GM21360 (cell line): Measurements from ENCODE around the gene BIRC6.
"Not testable (repeated sequence)": the region's sequence is repeated elsewhere in the genome, so short reads cannot be mapped to it uniquely, and the experiment has no call there.

Source experiments
- ATAC-seq: cut with Tn5 transposase; IDR thresholded peaks from one replicate; pipeline ENCODE4 v1.9.1; 2021; ENCODE audit warnings: mild to moderate bottlenecking, moderate library complexity; ENCODE audit not compliant: unreplicated experiment

Gene BIRC6

DNA sequence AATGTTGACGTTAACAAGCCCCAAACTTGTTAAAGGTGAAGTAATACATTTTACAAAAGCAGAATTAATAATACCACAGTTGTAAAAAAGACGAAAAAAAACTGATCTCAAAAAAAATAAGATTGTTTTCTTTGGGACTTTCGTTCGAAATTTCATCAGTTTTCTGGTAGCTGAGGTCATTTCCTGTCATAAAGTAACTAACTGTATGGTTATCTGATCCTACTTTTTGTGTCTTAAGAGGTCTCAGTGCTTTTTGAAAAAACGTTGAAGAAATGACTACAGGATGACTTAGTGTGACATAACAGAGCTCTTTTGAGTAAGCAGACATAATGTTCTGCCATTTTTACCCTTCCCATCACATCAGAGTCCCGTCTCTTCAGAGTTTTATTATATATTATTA lies 79.3 kb downstream of the BIRC6 start:
- no peak for ATAC-seq

GRCh38 chr2:32442020-32442467 lies 85.2 kb downstream of the BIRC6 start:
- ATAC-seq: no peak

DNA sequence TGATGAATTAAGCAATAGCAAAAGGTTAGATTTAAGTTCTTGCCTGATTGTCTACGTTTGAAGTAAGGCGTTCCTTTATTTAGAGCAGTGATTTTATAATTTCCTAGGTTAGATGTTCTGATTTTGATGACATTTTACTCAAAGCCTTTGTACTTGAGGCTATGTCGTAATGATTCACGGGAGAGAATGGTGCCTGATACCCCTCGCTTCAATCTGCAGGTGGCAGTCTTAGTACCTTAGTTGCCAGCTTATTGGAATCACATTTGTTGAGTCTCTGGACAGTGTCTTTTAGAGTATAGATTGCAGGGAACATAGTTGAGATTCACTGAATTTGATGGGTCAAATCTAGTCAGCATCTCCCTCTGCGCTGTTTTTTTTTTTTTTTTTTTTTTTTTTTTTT lies 89.5 kb downstream of the BIRC6 start:
- ATAC-seq: no peak

DNA sequence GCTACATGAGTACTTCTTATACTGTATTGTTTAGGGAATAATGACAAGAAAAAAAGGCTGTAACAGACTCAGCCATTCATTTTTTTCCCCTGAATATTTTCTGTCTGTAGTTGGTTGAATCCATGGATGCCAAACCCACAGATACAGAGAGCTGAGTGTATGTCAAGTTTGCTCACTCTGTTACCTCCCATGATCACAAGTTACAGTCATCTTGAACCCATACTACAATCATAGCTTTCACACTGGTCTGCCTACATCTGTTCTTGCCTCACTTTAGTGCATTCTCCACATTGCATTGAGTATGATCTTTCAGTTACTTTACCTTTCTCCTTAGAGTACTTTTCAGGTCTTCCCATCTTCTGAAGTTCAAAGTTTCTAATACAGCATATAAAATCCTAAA lies 94.0 kb downstream of the BIRC6 start:
- ATAC-seq: no peak

- ATAC-seq: no peak
Observed at GRCh38 chr2:32452338-32453064, 95.7 kb downstream of the BIRC6 start.

DNA sequence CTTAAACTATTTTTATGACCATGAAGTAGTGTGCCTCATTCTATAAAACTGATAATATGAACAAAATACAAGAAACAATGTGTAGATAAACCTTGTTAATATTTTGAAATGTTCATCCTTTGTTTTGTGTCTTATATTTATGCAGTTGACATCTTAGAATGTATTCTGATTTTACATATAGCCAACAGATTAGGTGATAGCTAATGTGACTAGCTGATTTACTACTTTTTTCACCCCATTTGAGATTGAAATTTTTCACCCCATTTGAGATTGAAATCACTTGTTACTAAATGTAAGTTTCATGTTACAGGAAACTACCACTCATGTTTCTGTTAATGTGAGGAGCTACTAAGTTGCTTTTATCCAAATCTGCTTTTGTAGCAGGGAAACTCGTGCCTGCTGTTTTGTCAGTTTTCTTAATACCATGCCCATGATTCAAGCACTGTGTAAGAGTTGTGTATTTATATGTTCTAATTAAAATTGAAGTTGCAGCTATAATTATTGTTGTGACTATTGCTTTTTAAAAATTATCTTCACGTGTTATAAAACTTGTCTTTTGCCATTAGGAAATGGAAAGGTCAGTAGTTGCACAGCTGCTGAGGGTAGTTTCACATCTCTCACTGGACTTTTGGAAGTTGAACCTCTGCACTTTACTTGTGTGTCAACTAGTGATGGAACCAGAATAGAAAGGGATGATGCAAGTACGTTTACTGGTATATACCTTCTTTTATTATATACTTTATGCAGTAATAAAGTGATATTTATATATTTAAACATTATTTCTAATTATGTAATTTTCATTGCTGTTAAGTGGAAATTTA lies 96.6 kb downstream of the BIRC6 start:
- no peak for ATAC-seq

GRCh38 chr2:32455816-32456215 lies 99.0 kb downstream of the BIRC6 start:
- no peak for ATAC-seq

GRCh38 chr2:32456808-32457207 lies 100.0 kb downstream of the BIRC6 start:
- no peak for ATAC-seq

DNA sequence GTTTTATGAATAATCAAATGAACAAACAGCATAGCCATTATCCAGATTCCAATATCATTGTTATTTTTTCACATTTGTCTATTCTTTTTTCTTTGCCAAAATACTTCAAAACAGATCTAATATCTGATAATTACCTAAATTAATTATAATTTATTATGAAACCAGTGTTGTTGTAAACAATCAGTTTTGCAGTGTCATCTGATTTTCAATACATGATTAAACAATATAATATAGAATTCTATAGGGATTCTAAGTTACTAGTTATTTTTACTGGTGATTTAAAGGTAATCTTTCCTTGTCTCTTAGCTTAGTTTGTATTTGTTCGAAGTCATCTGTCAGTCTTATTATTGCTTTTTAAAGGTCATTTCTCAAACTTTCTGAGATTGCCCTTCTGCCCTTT lies 101.0 kb downstream of the BIRC6 start:
- ATAC-seq: no peak

DNA sequence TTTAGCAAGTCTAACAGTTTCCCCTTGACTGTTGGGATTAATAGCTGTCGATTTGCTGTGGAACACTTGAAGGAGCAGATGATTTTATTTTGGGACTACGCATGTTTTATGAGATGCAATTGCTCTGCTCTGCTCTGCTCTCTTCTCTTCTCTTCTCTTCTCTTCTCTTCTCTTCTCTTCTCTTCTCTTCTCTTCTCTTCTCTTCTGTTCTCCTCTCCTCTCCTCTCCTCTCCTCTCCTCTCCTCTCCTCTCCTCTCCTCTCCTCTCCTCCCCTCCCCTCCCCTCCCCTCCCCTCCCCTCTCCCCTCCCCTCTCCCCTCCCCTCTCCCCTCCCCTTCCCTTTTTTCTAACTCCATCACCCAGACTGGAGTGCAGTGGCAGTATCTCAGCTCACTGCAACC lies 104.0 kb downstream of the BIRC6 start:
- not testable (repeated sequence) for ATAC-seq

DNA sequence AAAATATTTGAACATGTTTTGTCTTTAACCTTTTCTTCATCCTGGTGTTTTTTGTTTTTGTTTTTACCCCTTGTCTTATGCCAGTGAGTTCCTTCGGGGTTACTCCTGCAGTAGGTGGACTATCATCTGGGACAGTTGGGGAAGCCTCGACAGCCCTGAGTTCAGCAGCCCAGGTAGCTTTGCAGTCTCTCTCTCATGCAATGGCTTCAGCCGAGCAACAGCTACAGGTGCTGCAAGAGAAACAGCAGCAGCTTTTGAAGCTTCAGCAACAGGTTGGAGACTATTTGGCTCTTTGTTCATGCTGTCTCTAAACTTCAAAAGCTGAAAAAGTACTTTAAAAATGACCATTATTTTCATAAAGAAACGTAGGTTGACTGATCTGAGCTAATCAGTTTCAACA lies 106.3 kb downstream of the BIRC6 start:
- ATAC-seq: no peak

DNA sequence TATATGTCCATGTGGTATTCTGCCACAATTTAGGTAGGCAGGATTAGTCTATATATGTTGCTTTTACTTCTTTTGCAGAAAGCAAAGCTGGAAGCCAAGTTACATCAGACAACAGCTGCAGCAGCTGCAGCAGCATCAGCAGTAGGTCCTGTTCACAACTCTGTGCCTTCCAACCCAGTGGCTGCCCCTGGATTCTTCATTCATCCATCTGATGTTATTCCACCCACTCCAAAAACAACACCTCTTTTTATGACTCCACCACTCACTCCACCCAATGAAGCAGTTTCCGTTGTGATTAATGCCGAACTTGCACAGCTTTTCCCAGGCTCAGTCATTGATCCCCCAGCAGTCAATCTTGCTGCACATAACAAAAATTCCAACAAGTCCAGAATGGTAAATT lies 107.6 kb downstream of the BIRC6 start:
- no peak for ATAC-seq

- ATAC-seq: no peak
Observed at GRCh38 chr2:32472605-32473004, 115.8 kb downstream of the BIRC6 start.

DNA sequence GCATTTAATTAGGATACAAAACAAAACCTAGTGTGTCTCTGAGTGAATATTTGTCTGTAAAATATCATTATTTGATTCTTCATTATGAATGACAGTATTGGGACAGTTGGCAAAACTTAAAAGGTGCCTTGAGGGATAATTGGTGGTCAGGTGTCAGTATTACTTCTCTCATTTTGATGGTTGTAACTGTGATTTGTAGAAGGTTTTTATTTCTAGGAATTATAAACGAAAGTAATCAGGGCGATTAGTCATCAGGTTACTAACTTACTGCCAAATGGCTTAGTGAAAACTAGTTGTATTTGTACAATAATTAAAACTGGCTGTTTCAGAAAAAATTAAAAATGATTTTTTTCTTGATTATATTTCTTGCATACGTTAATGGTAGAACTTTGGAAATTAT lies 117.6 kb downstream of the BIRC6 start:
- no peak for ATAC-seq

DNA sequence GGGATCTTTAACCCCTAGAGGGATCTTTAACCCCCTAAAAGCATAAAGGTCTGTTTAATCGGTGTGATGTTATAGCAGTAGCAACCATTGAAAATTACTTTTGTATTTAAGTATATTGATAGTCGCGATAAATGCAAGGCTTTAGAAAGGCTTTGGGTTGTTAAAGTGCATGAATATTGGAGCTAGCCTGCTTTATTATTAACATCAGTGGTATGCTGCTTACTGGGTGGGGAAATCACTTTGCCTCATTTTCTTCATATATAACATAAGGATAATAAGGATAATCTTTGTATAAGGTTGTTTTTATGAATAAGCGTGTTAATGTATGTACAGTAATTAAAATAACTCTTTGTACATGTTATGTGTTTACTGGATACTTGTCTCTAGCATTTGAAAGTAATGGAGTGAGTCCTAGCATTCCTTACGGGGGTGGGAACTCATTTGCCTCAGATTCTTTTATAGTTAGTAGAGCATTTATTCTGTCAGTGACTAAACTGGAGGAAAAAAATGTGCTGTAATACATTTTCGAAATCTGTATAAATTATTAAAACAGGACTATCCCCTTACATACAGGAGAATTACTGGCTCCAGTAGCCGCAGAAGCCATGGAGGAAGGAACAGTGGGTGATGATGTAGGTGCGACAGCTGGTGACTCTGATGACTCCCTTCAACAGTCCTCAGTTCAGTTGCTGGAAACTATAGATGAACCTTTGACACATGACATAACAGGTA lies 122.2 kb downstream of the BIRC6 start:
- no peak for ATAC-seq

DNA sequence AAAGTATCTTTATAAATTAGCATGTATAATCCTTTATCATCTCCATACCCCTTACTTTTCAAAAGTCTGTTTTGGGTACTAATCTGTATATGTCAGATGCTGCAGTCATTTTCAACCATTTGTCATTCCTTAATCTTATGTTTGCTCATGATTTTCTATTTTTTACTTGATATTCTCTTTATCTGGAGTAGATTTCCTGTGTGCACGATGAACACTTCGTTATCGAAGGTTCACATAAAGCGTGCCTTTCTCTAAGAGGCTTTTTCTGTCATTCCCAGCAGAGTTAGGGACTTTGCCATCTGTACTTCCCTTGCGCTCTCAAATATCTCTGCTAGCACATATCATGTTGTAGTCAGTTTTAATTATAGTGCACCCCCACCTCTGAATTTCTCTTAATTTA lies 123.2 kb downstream of the BIRC6 start:
- ATAC-seq: no peak

GRCh38 chr2:32482471-32482870 lies 125.6 kb downstream of the BIRC6 start:
- ATAC-seq: no peak

GRCh38 chr2:32484937-32485336 lies 128.1 kb downstream of the BIRC6 start:
- no peak for ATAC-seq

DNA sequence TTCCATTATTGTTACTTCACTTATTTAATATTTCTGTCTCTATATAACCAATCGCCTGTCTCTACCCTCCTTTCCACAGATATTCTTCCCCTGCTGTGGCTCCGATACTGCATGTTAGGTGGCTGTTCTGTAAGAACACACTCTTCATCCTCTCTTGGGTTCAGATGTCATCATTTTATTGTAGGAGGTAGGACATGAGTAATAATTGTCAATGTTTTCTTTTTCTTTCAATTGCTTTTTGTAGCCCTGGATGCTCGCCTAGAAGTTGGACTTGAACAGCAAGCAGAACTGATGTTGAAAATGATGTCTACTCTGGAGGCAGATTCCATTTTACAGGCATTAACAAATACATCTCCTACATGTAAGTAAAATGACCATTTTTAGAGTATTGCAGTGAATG lies 128.6 kb downstream of the BIRC6 start:
- no peak for ATAC-seq

- no peak for ATAC-seq
Observed at GRCh38 chr2:32489061-32489460, 132.2 kb downstream of the BIRC6 start.

DNA sequence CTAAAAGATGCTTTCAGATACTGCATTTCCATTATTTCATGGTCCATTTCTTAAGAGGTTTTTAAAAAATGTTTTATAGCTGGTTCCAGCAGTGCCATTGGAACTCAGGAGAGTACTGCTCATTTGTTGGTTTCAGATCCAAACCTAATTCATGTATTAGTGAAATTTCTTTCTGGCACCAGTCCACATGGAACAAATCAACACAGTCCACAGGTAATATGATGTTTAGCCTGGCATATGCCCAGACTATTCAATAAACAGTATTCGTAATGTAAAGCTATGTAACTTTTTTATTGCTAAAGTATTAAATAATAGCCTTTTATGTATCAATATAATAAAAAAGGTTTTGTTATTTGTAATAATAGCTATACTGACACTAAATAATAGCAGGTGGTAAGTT lies 134.5 kb downstream of the BIRC6 start:
- no peak for ATAC-seq

DNA sequence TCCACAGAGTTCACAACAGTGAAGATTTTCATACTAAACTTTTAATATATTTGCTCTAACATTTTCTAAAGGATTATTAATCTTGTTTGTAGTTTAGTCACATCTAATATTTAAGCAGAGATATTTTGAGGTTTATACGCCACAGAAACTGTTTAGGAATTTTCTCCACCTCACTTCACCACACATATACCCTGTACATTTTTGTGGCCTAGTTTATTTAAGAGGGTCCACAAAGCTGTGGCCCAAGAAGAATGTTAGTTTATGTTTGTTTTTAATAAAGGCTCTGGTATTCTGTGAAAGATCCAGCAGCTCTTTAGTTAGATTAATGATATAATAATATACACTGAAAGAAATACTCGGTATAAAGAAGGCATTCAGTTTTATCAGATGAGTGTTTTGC lies 138.3 kb downstream of the BIRC6 start:
- ATAC-seq: no peak
